ENCODE measurements around the gene DAAM1.

- no peak for TF ChIP-seq CTCF (IDR thresholded peaks at IDR 0.05)
- no peak for TF ChIP-seq POLR2AphosphoS5 (IDR thresholded peaks at IDR 0.05; ENCODE audit: insufficient read depth in 1 of 2, low read depth in 1 of 2)
Measured at GRCh38 chr14:59274991-59275391, 86.5 kb downstream of the DAAM1 start.
